ENCODE measurements around the gene ARHGEF25.
"Not testable (repeated sequence)": the region's sequence is repeated elsewhere in the genome, so short reads cannot be mapped to it uniquely, and the experiment has no call there.

ARHGEF25 gene

GRCh38 chr12:57638096-57638495 lies 26.9 kb downstream of the ARHGEF25 start:
- DNase-seq: no peak

GRCh38 chr12:57640175-57641042 lies 29.2 kb downstream of the ARHGEF25 start:
- DNase-seq: no peak

GRCh38 chr12:57641699-57642442 lies 30.6 kb downstream of the ARHGEF25 start:
- DNase-seq: no peak

GRCh38 chr12:57645990-57646658 lies 34.9 kb downstream of the ARHGEF25 start:
- not testable (repeated sequence) for DNase-seq

GRCh38 chr12:57646659-57647049 lies 35.4 kb downstream of the ARHGEF25 start:
- DNase-seq: not testable (repeated sequence)

- DNase-seq: no peak
Observed at GRCh38 chr12:57654042-57654441, 42.8 kb downstream of the ARHGEF25 start.

DNA sequence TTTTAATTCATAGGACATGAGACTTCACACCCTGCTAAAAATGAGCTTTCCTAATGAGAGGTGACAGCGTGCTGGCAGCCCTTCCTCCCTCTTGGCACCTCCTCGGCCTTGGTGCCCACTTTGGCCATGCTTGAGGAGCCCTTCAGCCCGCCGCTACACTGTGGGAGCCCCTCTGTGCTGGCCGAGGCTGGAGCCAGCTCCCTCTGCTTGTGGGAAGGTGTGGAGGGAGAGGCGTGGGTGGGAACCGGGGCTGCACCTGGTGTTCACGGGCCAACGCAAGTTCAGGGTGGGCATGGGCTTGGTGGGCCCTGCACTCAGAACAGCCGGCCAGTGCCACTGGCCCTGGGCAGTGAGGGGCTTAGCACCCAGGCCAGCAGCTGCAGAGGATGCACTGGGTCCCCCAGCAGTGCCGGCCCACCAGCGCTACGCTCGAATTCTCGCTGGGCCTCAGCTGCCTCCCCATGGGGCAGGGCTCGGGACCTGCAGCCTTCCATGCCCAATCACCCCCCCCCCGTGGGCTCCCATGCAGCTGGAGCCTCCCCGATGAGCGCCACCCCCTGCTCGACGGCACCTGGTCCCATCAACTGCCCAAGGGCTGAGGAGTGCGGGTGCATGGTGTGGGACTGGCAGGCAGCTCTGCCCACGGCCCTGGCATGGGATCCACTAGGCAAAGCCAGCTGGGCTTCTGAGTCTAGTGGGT lies 44.5 kb downstream of the ARHGEF25 start:
- no peak for DNase-seq

- DNase-seq: not testable (repeated sequence)
Observed at GRCh38 chr12:57656408-57656807, 45.2 kb downstream of the ARHGEF25 start.

- no peak for DNase-seq
Observed at GRCh38 chr12:57657744-57658143, 46.5 kb downstream of the ARHGEF25 start.

- DNase-seq: no peak
Observed at GRCh38 chr12:57658890-57659289, 47.7 kb downstream of the ARHGEF25 start.

GRCh38 chr12:57661376-57661775 lies 50.1 kb downstream of the ARHGEF25 start:
- DNase-seq: no peak

- DNase-seq: not testable (repeated sequence)
Observed at GRCh38 chr12:57665066-57665820, 54.0 kb downstream of the ARHGEF25 start.

All from NCI-H187 treated with DMSO at 0.1 percent for 48 hours (cell line).